Mesodermal cell (in vitro differentiated cells): Measurements from ENCODE around the gene FHOD3.

Experiments used
- H3K27ac ChIP-seq: 2 replicates; pipeline ENCODE4 v1.7.0; 2013; ENCODE audit warnings: mild to moderate bottlenecking, low read depth, low read length, moderate library complexity; ENCODE audit not compliant: severe bottlenecking
- H3K36me3 ChIP-seq: 2 replicates; pipeline ENCODE4 v1.7.1; 2013; ENCODE audit warnings: mild to moderate bottlenecking, low read length, moderate library complexity; ENCODE audit not compliant: control insufficient read depth, insufficient read depth
- H3K4me1 ChIP-seq: one replicate; pipeline ENCODE4 v1.7.1; 2013; ENCODE audit warnings: mild to moderate bottlenecking, low read length; ENCODE audit not compliant: insufficient read depth, control insufficient read depth, poor library complexity, severe bottlenecking
- H3K4me3 ChIP-seq: 2 replicates; pipeline ENCODE4 v1.7.0; 2013; ENCODE audit warnings: low read length, control low read depth, mild to moderate bottlenecking; ENCODE audit not compliant: insufficient read depth, poor library complexity, severe bottlenecking; ENCODE audit errors: extremely low read depth
- H3K9me3 ChIP-seq: 2 replicates; pipeline ENCODE4 v1.7.1; 2013; ENCODE audit warnings: mild to moderate bottlenecking, low read length, moderate library complexity; ENCODE audit not compliant: control insufficient read depth
- WGBS, 2 experiments: methylation state at CpG; one replicate each; pipeline ENCODE4 v1.1.5; 2013; ENCODE audit warnings: missing lambda C conversion rate in 2 of 2; ENCODE audit not compliant: insufficient coverage in 2 of 2; 5-methylcytosine and 5-hydroxymethylcytosine counted together

FHOD3 gene

DNA sequence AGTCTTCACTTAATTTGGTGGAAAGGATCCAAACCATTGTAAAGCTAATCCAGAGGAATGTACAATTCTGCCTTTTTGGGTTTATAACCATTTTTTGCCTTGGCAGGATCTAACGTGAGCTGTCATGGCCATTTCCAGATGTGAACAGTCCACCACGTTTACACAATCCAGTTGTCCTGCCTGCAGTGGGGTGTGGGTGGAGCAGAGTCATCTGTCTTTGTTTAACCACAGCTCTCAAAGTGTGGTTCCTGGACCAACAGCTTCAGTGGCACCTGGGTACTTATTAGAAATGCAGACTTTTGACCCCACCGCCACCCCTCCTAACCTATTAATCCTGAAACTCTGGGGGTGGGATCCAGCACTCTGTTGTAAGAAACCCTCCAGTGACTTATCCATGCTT is 35.9 kb downstream of the FHOD3 start:
- 78 to 93% methylated on average over 3 of the region's 3 CpGs for WGBS, 2 experiments
- H3K4me3 ChIP-seq, result no peak overlapping the region
- H3K4me1 ChIP-seq, result peaks cover 9% of the 10 kb centered on the region

GRCh38 chr18:36334798-36335197 is 37.3 kb downstream of the FHOD3 start:
- peaks cover 9% of the 10 kb centered on the region for H3K4me1 ChIP-seq
- H3K9me3 ChIP-seq, result no peaks in the 10 kb centered on the region
- WGBS, 2 experiments, result 96 to 100% methylated on average over 2 to 3 of the region's 3 CpGs
- no peaks in the 10 kb centered on the region for H3K36me3 ChIP-seq
- H3K4me3 ChIP-seq, result no peak overlapping the region
- no peak overlapping the region for H3K27ac ChIP-seq

More for the DNA sequence above, 35.9 kb downstream of the FHOD3 start:
- Histone ChIP-seq H3K27ac (no peak overlapping the region), H3K36me3 (no peaks in the 10 kb centered on the region), H3K9me3 (no peaks in the 10 kb centered on the region)

GRCh38 chr18:36335476-36336279 is 38.2 kb downstream of the FHOD3 start:
- peaks cover 9% of the 10 kb centered on the region for H3K4me1 ChIP-seq
- 92 to 93% methylated on average over 13 to 14 of the region's 16 CpGs for WGBS, 2 experiments
- no peaks in the 10 kb centered on the region for H3K36me3 ChIP-seq
- no peak overlapping the region for H3K4me3 ChIP-seq
- H3K9me3 ChIP-seq, result no peaks in the 10 kb centered on the region
- no peak overlapping the region for H3K27ac ChIP-seq

- no peak overlapping the region for H3K27ac ChIP-seq
- H3K4me3 ChIP-seq, result no peak overlapping the region
- WGBS, 2 experiments, result 90 to 94% methylated on average over 2 of the region's 4 CpGs
- H3K4me1 ChIP-seq, result no peaks in the 10 kb centered on the region
- H3K36me3 ChIP-seq, result no peaks in the 10 kb centered on the region
- peaks cover 3% of the 10 kb centered on the region for H3K9me3 ChIP-seq
These were observed 40.3 kb downstream of the FHOD3 start for GRCh38 chr18:36337679-36338402.

- Histone ChIP-seq H3K36me3 (no peaks in the 10 kb centered on the region), H3K9me3 (peaks cover 3% of the 10 kb centered on the region), H3K4me1 (no peaks in the 10 kb centered on the region), H3K27ac (no peak overlapping the region), H3K4me3 (no peak overlapping the region)
- whole genome bisulfite sequencing, 2 experiments, result 89 to 93% methylated on average over 6 of the region's 8 CpGs
These were observed 41.0 kb downstream of the FHOD3 start for GRCh38 chr18:36338403-36338933.

DNA sequence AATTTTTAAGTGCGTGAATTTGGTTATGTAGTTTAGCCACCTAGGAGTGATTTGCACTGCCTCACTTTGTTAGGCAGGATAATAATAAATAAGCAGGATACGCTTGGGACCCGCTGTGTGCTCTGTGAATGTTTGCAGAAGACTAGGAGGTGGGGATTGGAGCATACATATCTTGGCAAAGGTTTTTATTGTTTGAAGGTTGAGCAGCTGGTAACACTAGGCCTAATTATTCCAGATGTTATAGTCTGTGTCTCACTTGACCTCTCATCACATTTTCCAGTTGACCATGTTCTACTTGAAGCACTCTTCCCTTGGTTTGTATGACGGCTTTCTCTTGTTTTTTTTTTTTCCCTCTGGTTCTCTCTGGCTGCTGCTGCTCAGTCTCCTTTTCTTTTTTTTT is 42.7 kb downstream of the FHOD3 start:
- H3K36me3 ChIP-seq, result no peaks in the 10 kb centered on the region
- H3K27ac ChIP-seq, result no peak overlapping the region
- H3K9me3 ChIP-seq, result peaks cover 3% of the 10 kb centered on the region
- no peak overlapping the region for H3K4me3 ChIP-seq
- 91 to 92% methylated on average over 4 of the region's 4 CpGs for WGBS, 2 experiments
- H3K4me1 ChIP-seq, result no peaks in the 10 kb centered on the region

- no peaks in the 10 kb centered on the region for H3K4me1 ChIP-seq
- H3K4me3 ChIP-seq, result no peak overlapping the region
- peaks cover 3% of the 10 kb centered on the region for H3K9me3 ChIP-seq
- no peak overlapping the region for H3K27ac ChIP-seq
- H3K36me3 ChIP-seq, result no peaks in the 10 kb centered on the region
These were observed 44.4 kb downstream of the FHOD3 start for GRCh38 chr18:36341944-36342343.

DNA sequence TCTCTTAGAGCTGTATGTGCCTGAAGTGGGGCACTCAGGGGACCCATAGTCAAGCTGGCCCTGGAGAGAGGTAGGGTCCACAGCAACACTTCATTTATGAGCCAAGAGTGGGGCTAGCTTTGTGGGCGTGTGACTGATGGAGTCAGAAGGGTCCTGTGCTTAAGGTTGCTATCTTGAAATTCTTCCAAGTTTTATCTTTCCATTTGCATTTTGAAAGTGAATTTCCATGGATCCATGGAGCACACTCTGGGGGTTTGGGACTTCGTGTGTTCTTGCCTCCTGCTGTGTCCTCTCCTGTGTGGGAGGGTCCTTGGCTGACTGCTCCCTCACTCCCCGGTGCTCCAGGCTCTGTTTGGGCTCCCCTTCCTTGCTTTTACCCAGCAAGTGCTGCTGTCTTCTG is 50.8 kb downstream of the FHOD3 start:
- no peak overlapping the region for H3K27ac ChIP-seq
- WGBS, 2 experiments, result 57 to 86% methylated on average over 1 of the region's 3 CpGs
- H3K4me1 ChIP-seq, result peaks cover 5% of the 10 kb centered on the region
- no peaks in the 10 kb centered on the region for H3K9me3 ChIP-seq
- H3K4me3 ChIP-seq, result no peak overlapping the region
- H3K36me3 ChIP-seq, result no peaks in the 10 kb centered on the region

DNA sequence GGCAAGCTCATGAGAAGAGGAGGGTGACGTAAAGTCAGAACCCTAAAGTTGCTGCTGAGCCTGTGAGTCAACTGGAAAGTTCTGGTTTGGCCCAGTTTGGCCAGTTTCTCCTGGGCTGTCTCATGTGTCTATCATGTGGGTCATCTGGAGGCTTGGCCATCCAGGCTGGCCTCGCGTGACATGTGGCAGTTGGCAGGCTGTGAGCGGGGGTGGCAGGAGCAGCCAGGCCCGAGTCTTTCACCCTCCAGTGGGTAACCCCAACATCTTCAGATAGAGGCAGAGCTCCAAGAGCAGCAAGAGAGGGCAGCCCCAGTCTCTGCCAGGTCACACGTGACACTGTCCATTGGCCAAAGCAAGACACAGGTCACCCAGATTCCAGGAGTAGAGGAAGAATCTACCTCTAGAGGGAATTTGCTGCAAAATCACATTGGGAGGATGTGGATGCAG is 51.5 kb downstream of the FHOD3 start:
- Histone ChIP-seq H3K4me1 (peaks cover 5% of the 10 kb centered on the region), H3K36me3 (no peaks in the 10 kb centered on the region), H3K4me3 (no peak overlapping the region), H3K9me3 (no peaks in the 10 kb centered on the region), H3K27ac (no peak overlapping the region)
- 88 to 97% methylated on average over 3 to 4 of the region's 6 CpGs for WGBS, 2 experiments

- H3K27ac ChIP-seq, result no peak overlapping the region
- WGBS, 2 experiments, result 76 to 93% methylated on average over 2 of the region's 6 CpGs
These were observed 52.0 kb downstream of the FHOD3 start for GRCh38 chr18:36349552-36349951.

GRCh38 chr18:36350251-36350651 is 52.7 kb downstream of the FHOD3 start:
- Histone ChIP-seq H3K4me3 (no peak overlapping the region), H3K27ac (no peak overlapping the region), H3K9me3 (no peaks in the 10 kb centered on the region), H3K4me1 (peaks cover 5% of the 10 kb centered on the region), H3K36me3 (no peaks in the 10 kb centered on the region)
- WGBS, 2 experiments, result 79 to 85% methylated on average over 3 of the region's 3 CpGs

More at GRCh38 chr18:36349552-36349951, 52.0 kb downstream of the FHOD3 start:
- Histone ChIP-seq H3K4me1 (peaks cover 5% of the 10 kb centered on the region), H3K36me3 (no peaks in the 10 kb centered on the region), H3K4me3 (no peak overlapping the region), H3K9me3 (no peaks in the 10 kb centered on the region)
